ENCODE measurements around the gene HSPB1.

Gene HSPB1

GRCh38 chr7:76262683-76263402 is 39.6 kb upstream of the HSPB1 start:
- TF ChIP-seq ZFP30 (CRISPR knock-in tag; IDR thresholded peaks at IDR 0.05) (no peak), ISL1 (CRISPR knock-in tag; IDR thresholded peaks at IDR 0.05) (no peak), ESRRG (CRISPR knock-in tag; IDR thresholded peaks at IDR 0.05) (no peak), TSHZ2 (CRISPR knock-in tag; IDR thresholded peaks at IDR 0.05) (no peak), CREB5 (CRISPR knock-in tag; IDR thresholded peaks at IDR 0.05; ENCODE audit: low read depth) (no peak), ZNF8 (CRISPR knock-in tag; IDR thresholded peaks at IDR 0.05) (no peak), ARNTL (CRISPR knock-in tag; IDR thresholded peaks at IDR 0.05; ENCODE audit: borderline replicate concordance, low read depth) (no peak), ZNF565 (CRISPR knock-in tag; conservative IDR thresholded peaks at IDR 0.05; ENCODE audit: low read depth) (no peak), ZC3H10 (CRISPR knock-in tag; IDR thresholded peaks at IDR 0.05) (no peak), GLIS3 (CRISPR knock-in tag; IDR thresholded peaks at IDR 0.05) (no peak)
- ATAC-seq, result peak; percentile 91

- ATAC-seq, result no peak
- no peak for TF ChIP-seq ISL1 (CRISPR knock-in tag; IDR thresholded peaks at IDR 0.05)
- TF ChIP-seq BACH2 (CRISPR knock-in tag; IDR thresholded peaks at IDR 0.05; ENCODE audit: borderline replicate concordance), result no peak
- no peak for TF ChIP-seq CSDC2 (CRISPR knock-in tag; IDR thresholded peaks at IDR 0.05)
- no peak for TF ChIP-seq PATZ1 (CRISPR knock-in tag; IDR thresholded peaks at IDR 0.05; ENCODE audit: borderline replicate concordance)
- TF ChIP-seq TSHZ2 (CRISPR knock-in tag; IDR thresholded peaks at IDR 0.05), result no peak
- TF ChIP-seq ZC3H10 (CRISPR knock-in tag; IDR thresholded peaks at IDR 0.05), result no peak
- no peak for TF ChIP-seq ARNTL (CRISPR knock-in tag; IDR thresholded peaks at IDR 0.05; ENCODE audit: borderline replicate concordance, low read depth)
- no peak for TF ChIP-seq POU6F1 (CRISPR knock-in tag; IDR thresholded peaks at IDR 0.05; ENCODE audit: borderline replicate concordance, low read depth)
- no peak for TF ChIP-seq TCF4 (CRISPR knock-in tag; IDR thresholded peaks at IDR 0.05; ENCODE audit: borderline replicate concordance)
- no peak for TF ChIP-seq CREB5 (CRISPR knock-in tag; IDR thresholded peaks at IDR 0.05; ENCODE audit: low read depth)
- no peak for TF ChIP-seq GLIS3 (CRISPR knock-in tag; IDR thresholded peaks at IDR 0.05)
- TF ChIP-seq ZNF8 (CRISPR knock-in tag; IDR thresholded peaks at IDR 0.05), result no peak
- TF ChIP-seq RARB (CRISPR knock-in tag; IDR thresholded peaks at IDR 0.05), result no peak
- TF ChIP-seq ZNF70 (CRISPR knock-in tag; IDR thresholded peaks at IDR 0.05), result no peak
- no peak for TF ChIP-seq PPARA (CRISPR knock-in tag; IDR thresholded peaks at IDR 0.05; ENCODE audit: borderline replicate concordance)
- TF ChIP-seq TOX (CRISPR knock-in tag; IDR thresholded peaks at IDR 0.05; ENCODE audit: borderline replicate concordance), result no peak
- TF ChIP-seq CSRNP3 (CRISPR knock-in tag; IDR thresholded peaks at IDR 0.05), result no peak
- no peak for TF ChIP-seq ZFP30 (CRISPR knock-in tag; IDR thresholded peaks at IDR 0.05)
These were observed 37.2 kb upstream of the HSPB1 start for GRCh38 chr7:76265299-76265698.
